ENCODE results near the gene CDKL4.
"Not testable (repeated sequence)": the region's sequence is repeated elsewhere in the genome, so short reads cannot be mapped to it uniquely, and the experiment has no call there.

The CDKL4 gene

DNA sequence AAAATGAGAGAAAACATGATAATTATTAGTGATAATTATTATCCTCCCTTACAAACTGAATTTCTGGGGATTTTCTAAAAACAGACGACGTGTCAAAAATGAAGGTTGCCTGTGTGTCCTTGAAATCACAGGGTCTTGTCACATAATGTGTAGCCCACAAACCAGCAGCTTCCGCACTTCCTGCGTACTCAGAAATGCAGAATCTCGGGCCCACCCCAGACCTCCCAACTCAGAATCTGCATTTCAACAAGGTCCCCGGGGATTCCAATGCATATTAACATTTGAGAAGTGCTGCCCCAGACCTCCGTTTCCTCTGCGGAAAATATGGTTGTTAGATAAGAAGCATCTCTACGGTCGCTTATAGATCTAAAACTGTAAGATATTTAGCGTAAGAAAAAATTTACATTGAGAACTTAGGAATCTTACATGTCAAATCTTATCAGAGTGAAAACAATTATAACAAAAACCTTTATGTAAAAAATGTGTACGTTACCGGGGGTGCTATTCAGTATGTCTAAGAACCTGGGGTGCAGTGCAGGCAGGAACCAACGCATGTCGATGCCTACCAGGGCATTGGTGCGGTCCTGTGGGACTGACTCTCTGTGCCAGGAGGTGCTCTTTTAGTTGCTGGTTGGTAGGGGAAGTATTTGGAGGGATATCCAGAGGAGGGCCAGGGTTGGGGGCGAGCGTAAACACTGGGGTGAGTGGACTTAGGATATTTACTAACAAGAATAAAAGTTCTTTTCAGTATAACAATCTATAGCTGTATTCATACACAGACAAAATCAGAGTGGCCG, 15.2 kb downstream of the CDKL4 start:
- DNase-seq: no peak

DNA sequence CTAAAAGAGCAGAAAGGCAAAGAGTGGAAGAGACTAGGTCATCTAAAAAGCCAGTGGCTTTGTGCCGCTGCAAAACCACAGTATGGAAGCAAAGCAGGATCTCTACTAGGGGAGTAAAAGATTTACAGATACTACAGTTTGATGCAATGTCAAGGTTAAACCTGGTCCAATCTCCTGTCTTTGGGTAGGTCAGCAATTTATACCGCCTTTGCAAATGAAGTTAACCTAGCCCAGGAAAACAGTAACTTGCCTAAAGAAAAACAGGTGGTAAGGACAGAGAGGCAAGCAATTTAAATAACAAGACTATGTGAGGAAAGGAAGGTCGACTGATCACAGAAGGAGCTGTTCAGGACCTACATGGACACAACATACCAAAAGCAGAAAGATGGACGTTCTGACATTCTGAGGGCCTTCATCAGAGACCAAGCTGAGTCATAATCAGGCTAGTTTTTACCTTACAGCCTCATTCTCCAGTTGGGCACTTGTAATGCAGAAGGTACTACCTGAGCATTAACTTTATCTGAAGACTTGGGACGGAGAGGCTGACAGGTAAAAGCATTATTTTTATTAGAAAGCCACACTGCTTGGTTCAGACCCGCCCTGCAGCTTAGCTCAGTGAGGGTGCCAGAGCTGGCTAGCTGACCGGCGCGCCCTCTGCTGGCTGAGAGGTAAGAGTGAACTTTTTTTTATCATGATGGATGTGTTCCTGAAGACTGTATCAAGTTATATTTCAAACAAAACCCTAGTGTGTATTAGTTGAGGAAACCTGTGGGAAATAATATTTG, 15.9 kb downstream of the CDKL4 start:
- DNase-seq: no peak

DNA sequence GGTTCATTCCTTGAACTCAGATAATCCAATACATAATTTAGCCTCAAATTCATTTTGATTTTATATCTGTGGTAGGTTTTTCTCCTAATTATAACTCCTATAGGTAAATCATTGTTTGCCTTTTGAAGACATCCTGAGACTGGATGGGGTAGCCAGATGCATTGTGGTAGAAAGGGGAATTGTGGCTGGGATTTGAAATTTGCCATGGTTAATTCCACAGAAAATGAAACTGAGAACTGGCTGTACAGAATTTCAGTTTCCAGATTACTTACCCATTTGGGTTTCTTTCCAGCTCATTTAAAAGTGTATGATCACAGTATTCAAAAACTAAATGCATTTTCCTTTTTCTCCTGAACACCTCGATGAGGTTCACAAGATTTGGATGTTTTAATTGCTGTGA, 18.2 kb downstream of the CDKL4 start:
- no peak for DNase-seq

DNA sequence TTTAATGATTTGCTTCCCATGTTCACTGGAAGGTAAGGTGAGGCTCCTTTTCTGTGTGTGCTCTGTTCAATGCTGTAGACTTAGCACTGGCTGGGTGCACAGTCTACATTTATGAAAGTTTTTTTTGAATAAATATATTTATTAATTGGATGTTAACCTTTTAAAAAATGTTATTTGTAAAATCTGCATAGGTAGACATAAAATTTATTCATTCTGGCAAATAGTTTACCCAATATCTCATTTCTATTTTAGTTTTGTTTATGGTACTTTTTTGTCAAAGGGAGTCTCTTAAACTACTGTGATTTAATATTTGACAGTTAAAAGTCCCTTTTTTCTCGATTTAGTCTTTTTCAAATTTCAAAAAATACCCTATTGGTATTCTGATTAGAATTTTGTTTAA, 19.9 kb downstream of the CDKL4 start:
- DNase-seq: no peak

DNA sequence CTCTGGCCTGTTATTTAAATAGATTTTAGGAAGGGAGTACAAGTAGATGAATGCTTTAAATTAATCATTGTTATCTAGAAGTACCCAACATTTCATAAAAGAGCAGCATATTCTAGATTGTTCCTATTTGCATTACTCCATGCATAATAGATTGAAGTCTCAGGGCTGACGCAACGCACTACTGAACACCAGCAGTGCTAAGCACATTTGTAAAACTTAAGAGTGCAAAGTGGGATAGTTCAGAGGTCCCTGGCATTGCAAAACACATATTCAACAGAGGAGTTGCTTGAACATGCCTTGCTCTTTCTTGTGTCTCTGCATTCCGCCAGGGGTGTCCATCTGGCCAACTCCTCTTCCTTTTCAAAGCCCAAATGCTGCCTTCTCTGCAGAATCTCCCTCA, 22.3 kb downstream of the CDKL4 start:
- no peak for DNase-seq

DNA sequence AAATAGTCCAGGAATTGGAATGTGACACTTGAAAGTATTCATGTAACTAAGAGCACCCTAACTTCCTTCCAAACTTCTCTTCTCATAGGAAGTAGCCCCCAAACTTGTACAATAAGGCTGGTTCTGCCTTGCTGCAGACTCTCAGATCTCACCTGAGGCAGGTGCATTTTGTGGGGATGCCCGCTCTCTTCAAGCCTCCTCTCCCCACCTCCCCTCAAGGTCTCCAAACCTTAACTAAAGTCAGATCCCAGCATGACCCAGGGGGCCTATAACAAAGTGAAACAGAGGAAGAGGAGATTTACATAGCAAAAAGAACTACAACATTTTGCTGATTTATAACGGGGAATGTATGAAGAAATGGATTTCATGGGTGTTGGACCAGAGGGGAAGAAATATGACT, 23.6 kb downstream of the CDKL4 start:
- DNase-seq: no peak

DNA sequence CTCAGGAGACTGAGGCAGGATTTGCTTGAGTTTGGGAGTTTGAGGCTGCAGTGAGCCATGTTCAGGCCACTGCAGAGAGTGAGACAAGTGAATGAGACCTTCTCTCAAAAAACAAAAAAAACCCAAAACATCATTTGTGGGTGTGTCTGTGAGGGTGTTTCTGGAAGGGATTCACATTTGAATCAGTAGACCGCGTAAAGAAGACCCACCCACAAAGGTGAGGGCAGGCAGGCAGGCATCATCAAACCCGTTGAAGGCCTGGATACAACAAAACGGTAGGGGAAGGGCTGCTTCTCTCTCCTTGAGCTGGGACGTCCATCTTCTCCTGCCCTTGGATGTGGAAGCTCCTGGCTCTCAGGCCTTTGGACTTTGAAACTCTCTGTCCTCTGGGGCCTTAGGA, 25.4 kb downstream of the CDKL4 start:
- no peak for DNase-seq

DNA sequence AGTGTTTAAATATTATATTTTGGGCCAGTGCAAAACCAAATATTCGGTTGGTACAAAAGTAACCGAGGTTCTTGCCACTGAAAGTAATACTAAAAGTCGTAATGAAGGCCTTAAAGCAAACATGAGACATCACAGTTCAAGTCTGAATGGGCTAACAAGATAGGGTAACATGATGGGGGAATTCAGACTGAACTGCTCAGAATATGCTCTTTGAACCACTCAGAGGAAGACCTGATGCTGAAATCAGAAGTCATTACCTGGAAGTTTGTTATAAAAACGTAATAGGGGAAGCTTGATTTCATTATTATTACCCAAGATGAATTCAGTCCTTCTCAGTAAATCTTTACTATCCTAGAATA, 26.6 kb downstream of the CDKL4 start:
- DNase-seq: no peak

DNA sequence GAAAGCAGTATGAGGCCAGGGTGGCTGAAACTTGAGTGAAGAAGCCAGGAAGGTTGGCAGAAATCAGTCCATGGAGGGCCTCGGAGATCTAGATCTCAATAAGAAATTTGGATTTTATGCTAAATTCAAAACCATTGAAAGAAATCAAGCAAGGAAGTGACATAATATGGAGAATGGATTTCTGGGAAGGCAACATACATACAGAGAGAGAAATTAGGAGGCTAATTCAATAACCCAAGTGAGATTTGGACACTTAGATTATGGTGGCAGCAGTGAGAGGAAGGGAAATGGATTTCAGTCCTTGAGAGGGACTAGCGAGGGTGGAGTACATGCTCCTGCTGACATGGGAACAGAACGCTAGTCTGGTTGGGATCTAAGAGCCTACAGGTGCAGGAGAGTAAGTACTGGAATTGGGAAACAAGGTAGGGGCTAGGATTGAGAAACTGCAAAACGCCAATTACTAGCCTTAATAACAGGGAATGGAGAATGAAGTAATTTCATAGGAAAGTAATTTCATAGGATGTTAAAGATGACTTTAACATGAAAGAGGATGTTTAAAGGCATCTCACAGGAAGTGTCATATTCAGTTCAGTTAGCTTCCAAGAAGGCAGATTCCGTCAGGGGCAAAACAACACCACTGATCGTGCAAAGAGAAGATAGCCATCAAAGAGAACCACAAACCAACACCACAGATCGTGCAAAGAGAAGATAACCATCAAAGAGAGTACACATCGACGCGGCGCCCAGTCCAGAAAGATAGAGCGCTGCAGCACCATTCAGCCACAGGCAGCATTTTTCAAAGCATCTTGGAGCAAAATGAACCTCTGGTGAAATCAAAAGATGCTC, 27.2 kb downstream of the CDKL4 start:
- no peak for DNase-seq

DNA sequence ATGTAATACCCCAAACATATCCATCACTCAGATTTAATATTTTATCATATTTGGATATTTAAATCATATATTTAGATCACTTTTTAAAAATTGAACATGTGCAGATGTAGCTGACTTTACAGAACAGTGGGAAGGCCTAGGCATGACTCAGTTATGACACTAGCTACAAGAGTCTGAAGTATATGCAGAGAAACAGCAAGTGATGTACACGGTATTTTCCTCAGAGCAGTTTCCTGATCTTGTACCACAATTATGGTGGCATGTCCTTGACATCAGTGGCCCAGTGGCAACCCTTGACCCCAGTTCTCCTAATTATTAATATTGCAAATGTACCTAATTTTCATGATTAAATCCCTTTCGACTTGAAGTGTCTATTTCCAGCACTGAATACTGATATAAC, 28.2 kb downstream of the CDKL4 start:
- DNase-seq: no peak

DNA sequence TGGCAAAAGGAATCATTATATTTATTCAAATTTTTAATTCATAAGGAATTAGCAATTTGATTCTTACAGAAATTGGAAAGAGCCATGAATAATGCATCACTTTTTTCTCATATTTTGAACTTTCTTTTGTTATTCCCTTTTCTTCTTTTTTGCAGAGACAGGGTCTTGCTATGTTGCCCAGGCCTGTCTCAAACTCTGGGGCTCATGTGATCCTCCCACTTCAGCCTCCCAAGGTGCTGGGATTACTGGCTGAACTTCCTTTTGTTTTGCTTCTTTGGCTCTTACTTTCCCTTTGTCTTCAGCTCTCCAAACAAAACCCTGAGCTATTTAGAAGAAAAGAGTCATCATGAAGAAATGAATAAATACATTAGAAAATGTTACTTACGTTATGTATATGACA, 30.8 kb downstream of the CDKL4 start:
- no peak for DNase-seq

DNA sequence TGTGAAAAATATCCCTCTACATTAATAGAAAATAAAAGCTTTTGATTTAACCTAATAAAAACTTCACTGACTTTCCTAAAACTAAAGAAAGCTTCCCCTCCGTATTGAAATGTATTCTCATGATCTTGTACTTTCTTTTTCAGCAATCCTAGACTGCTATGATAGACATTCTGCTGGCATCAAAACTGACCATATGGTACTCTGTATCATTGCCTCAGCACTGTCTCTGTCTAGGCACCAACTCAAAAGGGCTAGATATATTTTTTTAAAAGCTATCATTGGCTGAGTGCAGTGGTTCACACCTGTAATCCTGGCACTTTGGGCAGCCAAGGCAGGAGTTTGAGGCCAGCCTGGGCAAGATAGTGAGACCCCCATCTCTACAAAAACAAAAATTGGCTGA, 32.9 kb downstream of the CDKL4 start:
- no peak for DNase-seq

DNA sequence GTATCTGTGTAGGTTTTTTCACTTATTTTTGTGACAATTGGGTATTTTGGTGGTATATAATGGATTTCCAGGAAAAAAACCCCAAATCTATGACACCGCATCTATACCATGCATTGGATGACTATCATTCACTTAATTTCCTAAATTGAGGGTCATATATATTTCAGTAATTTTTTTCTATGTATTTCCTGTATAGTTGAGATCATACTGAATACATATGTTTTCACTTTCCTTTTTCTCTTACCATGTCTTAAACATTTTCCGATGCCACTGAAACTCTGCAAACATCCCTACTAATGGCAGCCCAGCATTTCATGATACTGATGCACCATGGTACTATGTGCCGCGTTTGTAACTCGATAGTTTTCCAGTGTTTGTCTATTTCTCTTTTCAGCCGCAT, 40.4 kb downstream of the CDKL4 start:
- no peak for DNase-seq

DNA sequence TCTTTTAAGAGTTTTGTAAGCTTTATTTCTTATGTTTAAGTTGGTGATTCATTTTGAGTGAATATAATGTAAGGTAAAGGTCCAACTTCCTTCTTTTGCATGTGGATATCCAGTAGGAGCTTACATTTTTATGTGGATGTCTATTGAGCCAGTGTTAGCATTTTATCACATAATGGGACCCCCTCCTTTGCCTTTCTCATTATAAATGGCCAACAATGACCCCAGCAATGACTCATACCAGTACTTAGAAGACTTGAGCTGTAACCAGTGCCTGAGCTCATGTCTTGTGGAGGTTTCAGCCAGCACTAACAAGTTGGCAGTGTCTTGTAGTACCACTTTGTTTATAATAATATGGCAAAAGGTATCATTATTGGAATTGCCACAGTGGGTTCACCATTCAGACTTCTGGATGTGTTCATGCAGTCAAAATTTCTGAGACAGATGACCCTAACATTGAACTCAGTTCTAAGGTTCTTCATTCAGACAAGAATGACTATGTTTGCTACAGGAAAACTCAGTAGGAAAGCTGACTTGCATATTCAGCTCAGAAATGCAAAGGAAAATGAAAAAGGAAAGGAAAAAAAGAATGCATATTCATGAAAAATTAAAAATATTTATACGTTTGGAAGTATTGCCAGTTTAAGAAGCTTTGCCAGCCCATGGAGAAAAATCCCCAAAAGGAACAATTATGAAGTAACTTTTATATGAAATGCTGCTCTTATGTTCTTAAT, 41.0 kb downstream of the CDKL4 start:
- no peak for DNase-seq

DNA sequence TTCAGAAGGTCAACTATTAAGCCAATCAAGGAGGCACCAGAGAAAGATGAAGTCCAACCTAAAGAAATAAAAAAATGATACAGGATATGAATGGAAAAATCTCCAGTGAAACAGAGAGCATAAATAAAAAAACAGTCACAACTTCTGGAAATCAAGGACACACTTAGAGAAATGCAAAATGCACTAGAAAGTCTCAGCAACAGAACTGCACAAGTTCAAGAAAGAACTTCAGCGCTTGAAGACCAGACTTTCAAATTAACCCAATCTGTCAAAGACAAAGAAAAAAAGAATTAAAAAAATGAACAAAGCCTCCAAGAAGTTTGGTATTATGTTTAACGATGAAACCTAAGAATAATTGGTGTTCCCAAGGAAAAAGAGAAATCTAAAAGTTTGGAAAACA, 46.8 kb downstream of the CDKL4 start:
- DNase-seq: not testable (repeated sequence)

DNA sequence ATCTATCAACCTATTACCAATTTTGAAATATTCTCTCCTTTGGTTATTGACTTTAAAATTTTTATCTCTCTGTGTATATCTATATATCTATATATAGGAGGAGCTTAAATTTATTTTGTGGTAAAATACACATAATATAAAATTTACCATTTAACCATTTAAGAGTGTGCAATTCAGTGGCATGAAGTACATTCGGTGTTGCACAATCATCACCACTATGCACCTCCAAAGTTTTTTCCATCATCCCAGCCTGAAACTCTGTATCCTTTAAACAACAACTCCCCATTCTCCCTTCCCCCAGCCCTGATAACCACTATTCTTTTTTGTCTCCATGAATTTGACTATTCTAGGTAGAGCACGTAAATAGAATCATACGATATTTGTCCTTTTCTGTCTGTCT, 49.1 kb downstream of the CDKL4 start:
- no peak for DNase-seq

DNA sequence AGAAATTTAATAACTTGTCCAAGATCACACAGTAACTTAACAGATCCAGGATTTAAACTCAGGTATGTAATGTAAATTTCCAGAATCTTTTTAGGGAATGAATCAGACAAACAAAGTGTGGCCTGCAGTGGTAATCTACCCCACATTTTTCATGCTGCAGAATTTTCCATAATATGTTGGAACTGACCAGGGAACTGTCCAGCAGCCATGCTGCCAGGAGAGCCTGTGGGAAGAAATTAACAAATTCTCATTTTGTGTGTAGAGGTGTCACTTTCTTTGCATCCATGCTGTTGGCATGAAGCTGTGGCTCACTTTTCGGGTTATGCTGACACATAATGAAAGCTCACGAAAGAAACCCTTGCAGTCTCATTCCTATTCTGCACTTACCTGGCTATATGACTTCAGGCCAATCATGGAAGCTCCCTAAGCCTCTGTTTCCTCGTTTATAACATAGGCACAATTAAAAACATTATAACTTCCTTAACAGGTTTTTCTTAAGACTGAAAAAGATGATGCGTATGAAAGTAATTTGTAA, 54.7 kb downstream of the CDKL4 start:
- DNase-seq: no peak

DNA sequence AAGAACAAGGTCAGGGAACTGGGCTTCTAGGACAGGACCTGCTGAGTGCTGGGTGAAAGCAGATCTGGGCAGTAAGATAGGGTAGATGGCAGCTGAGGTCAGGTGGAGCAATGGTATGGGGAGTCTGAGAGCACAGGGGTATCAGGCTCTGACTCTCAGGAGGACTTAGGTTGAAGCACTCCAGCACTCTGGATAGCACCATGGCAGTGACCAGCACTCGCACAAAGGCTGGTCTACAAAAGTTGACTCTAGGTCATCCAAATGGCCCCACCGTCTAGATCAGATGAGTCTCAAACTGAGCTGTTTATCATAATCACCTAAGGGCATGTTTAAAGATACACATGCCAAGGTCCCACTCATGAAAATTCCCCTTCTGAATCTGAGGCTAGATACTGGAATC, 60.1 kb downstream of the CDKL4 start:
- no peak for DNase-seq

DNA sequence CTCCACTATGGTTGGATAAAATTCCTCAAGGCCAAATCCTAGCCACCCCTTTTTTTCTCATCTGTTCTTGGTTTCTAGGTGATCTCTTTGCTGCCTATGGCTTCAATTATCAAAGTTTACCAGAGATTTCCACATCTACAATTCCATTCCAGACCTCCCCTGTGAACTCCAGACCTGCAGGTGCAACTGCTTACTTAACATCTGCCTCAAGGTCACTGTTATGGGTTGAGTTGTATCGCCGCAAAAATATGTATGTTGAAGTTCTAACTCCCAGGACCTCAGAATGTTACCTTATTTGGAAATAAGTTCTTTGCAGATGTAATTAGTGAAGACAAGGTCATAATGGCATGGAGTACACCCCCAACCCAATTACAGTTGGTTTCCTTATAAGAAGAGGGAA, 62.5 kb downstream of the CDKL4 start:
- DNase-seq: no peak

DNA sequence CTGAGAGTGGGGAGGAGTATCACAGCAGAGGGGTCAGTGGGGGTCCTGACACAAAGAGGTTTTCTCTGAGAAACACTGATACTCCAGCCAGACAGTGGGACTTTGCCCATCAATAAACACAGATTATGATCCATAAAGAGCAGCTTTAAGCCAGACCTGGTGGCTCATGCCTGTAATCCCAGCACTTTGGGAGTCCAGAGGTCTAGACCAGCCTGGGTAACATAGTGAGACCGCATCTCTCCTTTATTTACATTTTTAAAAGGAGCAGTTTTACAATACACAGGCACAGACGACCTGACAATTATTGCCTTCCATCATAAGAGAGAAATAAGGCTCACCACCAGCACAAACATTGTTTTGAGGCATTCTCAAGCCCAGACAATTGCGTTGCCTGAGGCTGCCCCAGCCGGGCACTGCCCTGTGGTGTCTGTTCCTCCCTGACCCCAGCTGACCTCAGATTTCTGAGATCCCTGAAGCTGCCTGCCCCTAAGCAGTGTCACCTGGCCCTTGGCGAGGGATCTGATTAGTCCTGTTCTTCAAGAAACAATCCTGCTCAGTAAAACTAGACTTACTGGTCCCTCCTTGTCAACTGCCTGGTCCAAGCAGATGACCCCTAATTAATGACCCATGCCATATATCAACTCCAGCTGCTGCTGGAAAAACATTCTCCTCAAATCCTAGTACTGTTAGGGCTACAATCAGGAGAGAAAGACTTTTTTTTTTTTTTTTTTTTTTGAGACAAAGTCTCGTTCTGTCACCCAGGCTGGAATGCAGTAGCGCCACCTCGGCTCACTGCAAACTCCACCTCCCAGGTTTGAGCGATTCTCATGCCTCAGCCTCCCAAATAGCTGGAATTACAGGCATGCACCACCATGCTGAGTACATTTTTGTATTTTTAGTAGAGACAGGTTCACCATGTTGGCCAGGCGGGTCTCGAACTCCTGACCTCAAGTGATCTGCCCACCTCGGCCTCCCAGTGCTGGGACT, 63.5 kb downstream of the CDKL4 start:
- DNase-seq: no peak

DNA sequence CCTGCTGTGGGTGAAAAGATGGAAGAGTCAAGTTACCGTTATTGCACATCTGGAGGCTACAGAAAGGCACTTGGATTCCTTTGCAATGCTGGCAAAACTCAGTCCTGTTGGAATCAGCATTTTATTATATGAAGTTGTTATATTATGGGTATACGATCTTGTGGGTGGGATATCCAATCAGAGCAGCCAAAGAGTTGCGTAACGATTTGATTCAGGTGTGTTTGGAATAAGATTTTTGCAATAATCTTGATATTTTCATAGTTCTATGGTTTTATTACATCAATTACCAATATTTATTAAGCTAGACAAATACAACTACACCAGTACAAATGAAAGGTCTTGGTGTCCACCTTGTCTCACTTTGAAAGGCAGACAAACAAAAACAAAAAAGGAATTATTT, 65.0 kb downstream of the CDKL4 start:
- DNase-seq: no peak

DNA sequence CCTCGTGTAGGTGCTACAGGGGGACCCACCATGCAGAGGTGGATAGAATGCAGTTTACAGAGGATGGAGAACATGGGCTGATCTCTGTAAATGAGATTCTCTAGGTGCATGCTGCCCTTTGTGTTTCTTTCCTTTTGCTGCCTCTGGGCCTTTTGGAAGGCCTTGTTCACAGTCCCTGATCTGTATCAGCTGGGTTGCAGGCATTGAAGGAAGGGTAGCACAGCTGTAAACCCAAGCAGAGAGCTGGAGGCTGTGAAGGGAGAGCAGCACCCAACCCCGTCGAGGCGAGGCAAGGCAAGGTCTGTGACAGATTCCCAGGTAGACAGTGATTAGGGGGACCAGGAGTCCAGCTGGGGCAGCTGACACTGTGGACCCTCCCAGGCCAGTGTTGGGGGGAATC, 66.8 kb downstream of the CDKL4 start:
- DNase-seq: no peak
